Measurements from ENCODE around the gene MICAL2. TPM values are rescaled to one million over a fixed set of nuclear protein-coding genes. Genes with fewer than 3 reads are reported as not detected.

The MICAL2 gene
- total RNA-seq, 3 donors from 2014 or later: 70.3 to 118 (median 71.4) TPM

DNA sequence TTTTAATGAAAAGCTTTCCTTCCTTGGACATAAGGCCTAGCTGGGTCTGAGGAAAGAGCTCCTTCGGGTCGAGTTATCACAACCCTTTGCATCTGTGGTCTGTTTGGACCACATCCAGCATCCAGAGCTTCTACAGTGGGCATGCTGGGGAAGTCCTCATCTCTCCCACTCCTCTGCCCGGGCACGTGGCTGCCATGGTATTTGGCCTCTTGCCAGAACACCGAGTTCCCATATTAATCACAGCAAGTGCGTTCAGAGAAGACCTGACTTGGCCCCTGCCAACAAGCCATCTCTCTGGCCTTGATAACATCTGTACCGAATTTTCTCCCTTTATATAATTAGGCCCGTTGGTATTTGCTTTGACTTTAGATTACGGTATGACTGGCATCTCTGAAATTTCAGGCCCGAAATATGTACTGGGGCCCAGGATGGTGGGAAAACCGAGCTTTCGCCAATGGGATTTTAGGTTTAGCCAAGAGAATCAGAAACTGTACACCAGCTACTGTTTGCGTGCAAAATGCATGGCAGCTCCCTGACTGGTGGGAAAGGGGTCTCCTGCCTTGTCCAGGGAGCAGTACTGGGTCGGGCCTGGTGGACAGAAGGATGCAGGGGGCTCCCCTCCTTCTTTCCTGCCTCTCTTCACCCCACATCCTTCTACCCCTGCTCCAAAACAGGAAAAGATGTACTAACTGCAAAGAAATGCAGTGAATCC is 90.0 kb downstream of the MICAL2 start:
- H3K36me3 Mint-ChIP-seq (ENCODE audit: insufficient read depth): peaks cover 37% of the 10 kb centered on the region
- no peak overlapping the region for H3K4me3 Mint-ChIP-seq
- ATAC-seq (no peak), DNase-seq (no peak)
- H3K4me1 Mint-ChIP-seq (ENCODE audit: low read depth): peaks cover 73% of the 10 kb centered on the region
- no peaks in the 10 kb centered on the region for H3K9me3 Mint-ChIP-seq
- no peaks in the 10 kb centered on the region for H3K27me3 Mint-ChIP-seq (ENCODE audit: low read depth)

DNA sequence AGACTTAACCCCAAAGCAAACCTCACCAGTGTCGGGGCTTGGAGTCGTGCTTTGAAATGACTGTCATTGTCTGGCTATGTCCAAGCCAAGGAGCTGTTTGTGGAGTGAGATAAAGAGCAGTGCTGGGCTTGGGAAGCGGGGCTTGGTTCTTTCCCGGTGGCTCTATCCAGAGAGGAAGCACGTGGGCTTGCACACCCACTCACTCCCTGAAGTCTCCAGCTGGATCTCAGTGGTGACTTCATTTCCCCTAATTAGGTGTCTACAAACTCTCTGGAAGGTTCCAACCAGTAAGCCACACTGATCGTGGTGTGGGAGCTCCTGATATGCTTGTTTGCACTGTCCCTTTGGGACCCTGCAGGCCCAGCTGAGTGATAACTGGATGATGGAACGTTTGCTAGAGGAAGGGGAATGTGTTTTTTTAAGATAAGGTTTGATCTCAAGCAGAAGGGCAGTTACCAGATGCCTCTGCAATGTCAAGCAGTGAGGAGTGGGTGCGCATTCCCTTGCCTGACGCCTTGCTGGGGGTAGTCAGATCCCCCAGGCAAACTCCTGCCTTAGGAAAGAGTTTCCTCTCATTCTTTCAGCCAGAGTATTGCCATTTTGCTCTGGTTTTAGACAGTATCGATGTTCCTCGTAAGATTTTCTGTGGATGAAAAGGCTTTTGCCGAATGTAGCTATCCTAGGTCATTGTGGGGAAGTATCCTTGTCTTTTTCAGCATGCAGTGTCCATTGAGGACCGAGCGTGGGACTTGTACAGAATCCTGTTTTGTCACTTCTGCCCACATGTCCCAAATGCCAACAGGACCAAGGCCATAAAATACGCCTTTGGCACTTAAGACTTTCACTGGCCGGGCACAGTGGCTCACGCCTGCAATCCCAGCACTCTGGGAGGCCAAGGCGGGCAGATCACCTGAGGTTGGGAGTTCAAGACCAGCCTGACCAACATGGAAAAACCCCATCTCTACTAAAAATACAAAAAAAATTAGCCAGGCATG is 90.9 kb downstream of the MICAL2 start:
- Mint-ChIP-seq H3K27me3 (ENCODE audit: low read depth) (no peaks in the 10 kb centered on the region), H3K9me3 (no peaks in the 10 kb centered on the region), H3K36me3 (ENCODE audit: insufficient read depth) (peaks cover 37% of the 10 kb centered on the region), H3K4me1 (ENCODE audit: low read depth) (peaks cover 74% of the 10 kb centered on the region), H3K4me3 (no peak overlapping the region)
- DNase-seq (no peak), ATAC-seq (no peak)

- H3K4me1 Mint-ChIP-seq (ENCODE audit: low read depth): peaks cover 74% of the 10 kb centered on the region
- peaks cover 39% of the 10 kb centered on the region for H3K36me3 Mint-ChIP-seq (ENCODE audit: insufficient read depth)
- no peak overlapping the region for H3K4me3 Mint-ChIP-seq
- ATAC-seq (no peak), DNase-seq (no peak)
- H3K27me3 Mint-ChIP-seq (ENCODE audit: low read depth): no peaks in the 10 kb centered on the region
- H3K9me3 Mint-ChIP-seq: no peaks in the 10 kb centered on the region
These were observed 92.4 kb downstream of the MICAL2 start for GRCh38 chr11:12202661-12203310.

DNA sequence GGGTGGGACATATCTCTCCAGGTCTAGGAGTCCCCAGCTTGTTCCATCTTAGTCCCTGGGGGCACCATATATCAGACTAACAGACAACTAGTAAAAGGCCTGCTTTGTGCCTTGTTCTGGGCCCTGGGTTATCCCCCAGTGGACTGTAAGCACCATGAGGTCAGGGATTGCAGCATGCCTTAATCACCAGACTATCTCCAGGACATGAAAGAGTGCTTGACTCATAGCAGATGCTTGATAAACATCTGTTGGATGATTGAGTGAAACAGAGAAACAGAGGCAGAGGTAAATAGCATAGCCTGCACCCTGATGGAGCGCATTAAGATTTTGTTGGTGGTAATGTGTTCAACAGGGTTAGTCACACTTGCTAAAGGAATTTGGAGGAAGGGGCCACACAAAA is 94.1 kb downstream of the MICAL2 start:
- Mint-ChIP-seq H3K27me3 (ENCODE audit: low read depth) (no peaks in the 10 kb centered on the region), H3K4me1 (ENCODE audit: low read depth) (peaks cover 69% of the 10 kb centered on the region), H3K36me3 (ENCODE audit: insufficient read depth) (peaks cover 51% of the 10 kb centered on the region), H3K4me3 (no peak overlapping the region), H3K9me3 (no peaks in the 10 kb centered on the region)
- no peak for DNase-seq
- peak in 1 of 2 donors; percentile 6 for ATAC-seq

DNA sequence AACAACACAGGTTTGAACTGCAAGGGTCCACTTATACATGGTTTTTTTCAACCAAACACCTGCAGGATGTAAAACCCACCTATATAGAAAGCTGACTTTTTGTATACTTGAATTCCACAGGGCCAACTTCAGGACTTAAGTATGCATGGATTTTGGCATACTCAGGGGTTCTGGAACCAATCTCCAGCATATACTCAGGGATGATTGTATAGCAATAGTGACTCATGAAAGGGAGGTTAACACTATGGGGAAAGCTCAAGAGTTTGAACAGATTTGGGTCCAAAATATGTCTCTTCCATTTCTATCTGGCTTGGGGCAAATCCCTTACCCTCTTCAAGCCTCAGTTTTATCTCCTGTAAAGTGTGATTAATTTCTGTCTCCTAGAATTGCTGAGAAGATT is 94.9 kb downstream of the MICAL2 start:
- no peak overlapping the region for H3K4me3 Mint-ChIP-seq
- H3K27me3 Mint-ChIP-seq (ENCODE audit: low read depth): no peaks in the 10 kb centered on the region
- peaks cover 54% of the 10 kb centered on the region for H3K36me3 Mint-ChIP-seq (ENCODE audit: insufficient read depth)
- H3K4me1 Mint-ChIP-seq (ENCODE audit: low read depth): peaks cover 61% of the 10 kb centered on the region
- peak; percentile 6 to 8 for ATAC-seq
- DNase-seq: no peak
- H3K9me3 Mint-ChIP-seq: no peaks in the 10 kb centered on the region

DNA sequence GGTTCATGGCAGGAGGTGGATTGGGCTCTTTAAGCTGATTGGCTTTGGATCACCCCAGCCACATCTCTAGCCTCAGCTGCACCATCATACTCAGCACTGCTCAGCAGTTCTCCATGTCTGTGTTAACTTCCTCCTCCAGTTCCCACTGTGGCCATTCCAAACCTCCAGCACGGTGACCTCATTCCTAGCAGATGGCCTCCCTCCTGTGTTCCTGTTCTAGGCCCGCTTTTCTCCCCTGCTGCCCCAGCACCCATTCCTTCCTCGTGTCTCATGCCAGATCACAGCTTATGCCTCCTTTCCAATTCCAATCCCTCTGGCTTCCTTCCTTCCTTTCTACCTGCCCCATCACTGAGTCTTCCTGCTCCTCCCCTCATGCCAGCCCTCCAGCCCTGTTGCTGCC is 96.1 kb downstream of the MICAL2 start:
- H3K27me3 Mint-ChIP-seq (ENCODE audit: low read depth): no peaks in the 10 kb centered on the region

GRCh38 chr11:12207384-12208150 is 97.2 kb downstream of the MICAL2 start:
- no peak overlapping the region for H3K4me3 Mint-ChIP-seq

More for the DNA sequence above, 96.1 kb downstream of the MICAL2 start:
- no peak for DNase-seq
- H3K36me3 Mint-ChIP-seq (ENCODE audit: insufficient read depth): peaks cover 55% of the 10 kb centered on the region
- H3K4me1 Mint-ChIP-seq (ENCODE audit: low read depth): peaks cover 49% of the 10 kb centered on the region
- no peaks in the 10 kb centered on the region for H3K9me3 Mint-ChIP-seq
- H3K4me3 Mint-ChIP-seq: no peak overlapping the region
- no peak for ATAC-seq

GRCh38 chr11:12209096-12209495 is 98.7 kb downstream of the MICAL2 start:
- Mint-ChIP-seq H3K36me3 (ENCODE audit: insufficient read depth) (peaks cover 60% of the 10 kb centered on the region), H3K27me3 (ENCODE audit: low read depth) (no peaks in the 10 kb centered on the region), H3K9me3 (no peaks in the 10 kb centered on the region), H3K4me3 (no peak overlapping the region), H3K4me1 (ENCODE audit: low read depth) (peaks cover 43% of the 10 kb centered on the region)
- no peak for DNase-seq
- ATAC-seq: no peak

More at GRCh38 chr11:12207384-12208150, 97.2 kb downstream of the MICAL2 start:
- no peaks in the 10 kb centered on the region for H3K27me3 Mint-ChIP-seq (ENCODE audit: low read depth)
- ATAC-seq (peak; percentile 95), DNase-seq (no peak)
- H3K36me3 Mint-ChIP-seq (ENCODE audit: insufficient read depth): peaks cover 55% of the 10 kb centered on the region
- H3K4me1 Mint-ChIP-seq (ENCODE audit: low read depth): peaks cover 46% of the 10 kb centered on the region
- H3K9me3 Mint-ChIP-seq: no peaks in the 10 kb centered on the region

GRCh38 chr11:12210200-12210599 is 99.8 kb downstream of the MICAL2 start:
- Mint-ChIP-seq H3K4me3 (no peak overlapping the region), H3K9me3 (no peaks in the 10 kb centered on the region), H3K36me3 (ENCODE audit: insufficient read depth) (peaks cover 57% of the 10 kb centered on the region), H3K27me3 (ENCODE audit: low read depth) (no peaks in the 10 kb centered on the region), H3K4me1 (ENCODE audit: low read depth) (peaks cover 44% of the 10 kb centered on the region)
- no peak for DNase-seq
- no peak for ATAC-seq

DNA sequence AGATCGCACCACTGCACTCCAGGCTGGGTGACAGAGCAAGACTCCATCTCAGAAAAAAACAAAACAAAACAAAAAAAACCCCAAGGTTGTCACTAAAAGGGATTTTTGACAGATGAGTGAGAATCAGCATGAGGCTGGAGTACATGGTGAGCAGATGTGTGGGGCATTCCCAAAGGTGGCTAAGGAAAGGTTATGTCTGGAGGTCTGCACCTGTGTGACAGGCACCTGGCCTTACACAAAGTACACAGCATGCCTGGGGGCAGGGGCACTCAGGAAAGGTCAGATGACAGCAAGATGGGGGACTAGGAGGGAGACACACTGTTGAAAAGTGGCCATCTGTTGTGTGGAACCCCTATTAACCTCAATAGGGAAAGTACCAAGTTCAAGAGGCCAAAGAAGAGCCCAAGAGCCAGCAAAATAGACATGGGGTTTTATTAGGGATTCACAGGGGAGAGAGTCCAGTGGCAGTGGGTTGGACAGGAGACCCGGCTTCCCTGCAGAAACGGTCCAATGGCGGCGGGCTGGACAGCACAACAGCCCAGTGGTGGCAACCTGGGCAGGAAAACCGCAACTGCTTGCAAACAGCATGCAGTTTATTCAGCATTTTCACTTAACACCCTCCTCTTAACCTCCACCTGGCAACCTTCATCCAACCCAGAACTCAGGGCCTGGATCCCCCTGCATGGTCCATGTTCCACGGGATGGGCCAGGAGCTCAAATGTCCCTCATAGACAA is 101.1 kb downstream of the MICAL2 start:
- H3K9me3 Mint-ChIP-seq: no peaks in the 10 kb centered on the region
- DNase-seq: no peak
- no peaks in the 10 kb centered on the region for H3K27me3 Mint-ChIP-seq (ENCODE audit: low read depth)
- no peak overlapping the region for H3K4me3 Mint-ChIP-seq
- no peak for ATAC-seq
- peaks cover 35% of the 10 kb centered on the region for H3K4me1 Mint-ChIP-seq (ENCODE audit: low read depth)
- peaks cover 60% of the 10 kb centered on the region for H3K36me3 Mint-ChIP-seq (ENCODE audit: insufficient read depth)

GRCh38 chr11:12212174-12212820 is 101.9 kb downstream of the MICAL2 start:
- no peaks in the 10 kb centered on the region for H3K27me3 Mint-ChIP-seq (ENCODE audit: low read depth)
- H3K4me3 Mint-ChIP-seq: no peak overlapping the region
- ATAC-seq (no peak), DNase-seq (no peak)
- no peaks in the 10 kb centered on the region for H3K9me3 Mint-ChIP-seq
- peaks cover 27% of the 10 kb centered on the region for H3K4me1 Mint-ChIP-seq (ENCODE audit: low read depth)
- peaks cover 53% of the 10 kb centered on the region for H3K36me3 Mint-ChIP-seq (ENCODE audit: insufficient read depth)

DNA sequence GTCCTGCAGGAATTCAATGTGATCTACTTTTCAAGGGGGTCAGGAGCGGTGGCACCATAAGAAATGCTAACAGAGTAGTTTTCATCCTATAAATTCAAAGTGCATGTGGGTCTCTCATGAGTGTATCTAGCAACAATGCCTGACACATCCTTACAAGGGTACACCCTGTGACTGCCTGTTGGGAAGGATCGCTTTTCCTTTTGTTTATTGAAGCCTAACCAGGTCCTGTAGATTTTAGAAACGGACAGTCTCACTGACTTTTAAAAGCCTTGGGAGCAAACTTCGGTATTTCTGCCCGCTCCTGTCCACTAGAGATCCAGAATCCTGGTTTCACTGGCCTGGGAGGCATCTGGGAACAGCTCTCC is 102.4 kb downstream of the MICAL2 start:
- no peaks in the 10 kb centered on the region for H3K27me3 Mint-ChIP-seq (ENCODE audit: low read depth)
- H3K4me3 Mint-ChIP-seq: no peak overlapping the region
- DNase-seq (no peak), ATAC-seq (no peak)
- peaks cover 22% of the 10 kb centered on the region for H3K4me1 Mint-ChIP-seq (ENCODE audit: low read depth)
- no peaks in the 10 kb centered on the region for H3K9me3 Mint-ChIP-seq
- H3K36me3 Mint-ChIP-seq (ENCODE audit: insufficient read depth): peaks cover 52% of the 10 kb centered on the region

DNA sequence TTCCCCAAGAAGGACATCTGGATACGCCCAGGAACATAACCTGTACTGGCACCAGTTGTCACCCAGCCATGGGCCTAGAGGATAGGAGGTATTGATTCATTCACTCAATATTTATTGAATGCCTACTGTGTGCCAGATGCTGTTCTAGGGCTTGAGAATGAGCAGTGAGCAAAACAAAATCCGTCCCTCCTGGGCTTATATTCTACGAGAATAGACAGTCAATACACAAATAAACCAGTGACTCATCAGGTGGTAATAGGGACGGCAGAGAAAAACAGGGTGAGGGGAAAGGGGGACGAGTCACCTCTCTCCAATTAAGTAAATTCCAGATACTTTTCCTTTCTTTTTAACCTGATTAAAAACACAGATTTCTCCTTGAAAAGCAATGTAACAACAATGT is 103.5 kb downstream of the MICAL2 start:
- DNase-seq (no peak), ATAC-seq (no peak)
- peaks cover 12% of the 10 kb centered on the region for H3K4me1 Mint-ChIP-seq (ENCODE audit: low read depth)
- peaks cover 49% of the 10 kb centered on the region for H3K36me3 Mint-ChIP-seq (ENCODE audit: insufficient read depth)
- H3K9me3 Mint-ChIP-seq: no peaks in the 10 kb centered on the region
- H3K4me3 Mint-ChIP-seq: no peak overlapping the region
- no peaks in the 10 kb centered on the region for H3K27me3 Mint-ChIP-seq (ENCODE audit: low read depth)

Measured in activated T-cell treated with anti-CD3 and anti-CD28 coated beads, Interleukin-2, amount 50 U/mL, for 4 hours (primary cell).